H1 (cell line): ENCODE data around the gene MGMT. TPM values are rescaled to one million over a fixed set of nuclear protein-coding genes. Genes with fewer than 3 reads are reported as not detected.
A peak's percentile ranks its signal among the peaks of the same experiment; 100 is the strongest.

Source experiments
- CTCF ChIA-PET: fragments of 300-600 bp; sonication (Branson Sonifier 250); formaldehyde crosslinking; loops from one replicate; lab custom pipeline; 2021; ENCODE audit not compliant: partially characterized antibody; lab: Charles Lee
- POLR2A ChIA-PET: fragments of 300-600 bp; sonication (Branson Sonifier 250); formaldehyde crosslinking; loops from one replicate; lab custom pipeline; 2021; ENCODE audit warnings: inconsistent platforms; ENCODE audit not compliant: partially characterized antibody; lab: Charles Lee
- DNase-seq, 2 experiments: peaks; one replicate each; pipeline versions ENCODE4 v3.0.0 to v3.0.0-alpha.2; 2010 to 2022; ENCODE audit warnings: low spot score in 2 of 2, low read depth in 1 of 2, mixed read lengths in 1 of 2
- FAIRE-seq: peaks from 2 replicates; lab custom pipeline; 2011; peaks lifted over from hg19 to GRCh38; lab: Jason Lieb, UNC
- H2AFZ ChIP-seq: 2 replicates; pipeline ENCODE4 v1.8.1; 2012; ENCODE audit warnings: low read length, inconsistent platforms
- H2AK5ac ChIP-seq: 2 replicates; pipeline ENCODE4 v1.6.1; 2013; ENCODE audit warnings: low read depth, low read length
- H2BK120ac ChIP-seq: replicated peaks from 2 replicates; pipeline ENCODE3; 2013; ENCODE audit warnings: low read depth, low read length, inconsistent platforms
- H2BK12ac ChIP-seq: 2 replicates; pipeline ENCODE4 v1.6.1; 2013; ENCODE audit warnings: low read depth, low read length
- H2BK15ac ChIP-seq: 2 replicates; pipeline ENCODE4 v1.6.1; 2013; ENCODE audit warnings: low read length
- H2BK20ac ChIP-seq: 2 replicates; pipeline ENCODE4 v1.6.1; 2013; ENCODE audit warnings: low read length
- H2BK5ac ChIP-seq: 2 replicates; pipeline ENCODE4 v1.6.1; 2013; ENCODE audit warnings: low read depth, low read length
- H3K14ac ChIP-seq: 2 replicates; pipeline ENCODE4 v1.6.1; 2013; ENCODE audit warnings: inconsistent platforms; ENCODE audit not compliant: insufficient read length
- H3K18ac ChIP-seq: 2 replicates; pipeline ENCODE4 v1.6.1; 2013; ENCODE audit warnings: low read length; ENCODE audit errors: extremely low read depth
- H3K23ac ChIP-seq: 2 replicates; pipeline ENCODE4 v1.6.1; 2013; ENCODE audit warnings: inconsistent platforms; ENCODE audit not compliant: insufficient read length
- H3K23me2 ChIP-seq: 2 replicates; pipeline ENCODE4 v1.6.1; 2013; ENCODE audit warnings: low read depth, low read length
- H3K27ac ChIP-seq: 2 replicates; pipeline ENCODE4 v1.6.1; 2011; ENCODE audit warnings: low read depth, low read length, inconsistent platforms
- H3K27me3 ChIP-seq, 4 experiments: replicated peaks in 1 of 4; 1 replicate in 1 of 4; 2 replicates in 3 of 4; pipeline versions ENCODE4 v1.6.1 to v1.8.1; 2011 to 2013; ENCODE audit warnings: low read length in 3 of 4, mild to moderate bottlenecking in 3 of 4, inconsistent platforms in 2 of 4, mixed read lengths in 2 of 4, moderate library complexity in 1 of 4; ENCODE audit not compliant: control insufficient read depth in 3 of 4, insufficient read depth in 3 of 4; ENCODE audit errors: extremely low read depth in 1 of 4
- H3K36me3 ChIP-seq, 4 experiments: 2 replicates each; pipeline versions ENCODE4 v1.6.1 to v1.8.1; 2011 to 2013; ENCODE audit warnings: mild to moderate bottlenecking in 4 of 4, low read length in 3 of 4, moderate library complexity in 2 of 4, control low read depth in 1 of 4, inconsistent platforms in 1 of 4; ENCODE audit not compliant: insufficient read depth in 4 of 4, control insufficient read depth in 2 of 4
- H3K4ac ChIP-seq: replicated peaks from 2 replicates; pipeline ENCODE3; 2013; ENCODE audit warnings: low read length, low read depth, mixed read lengths, inconsistent platforms; ENCODE audit not compliant: insufficient read length
- H3K4me1 ChIP-seq, 4 experiments: replicated peaks in 1 of 4; 1 replicate in 1 of 4; 2 replicates in 3 of 4; pipeline versions ENCODE4 v1.6.1 to v1.8.1; 2011 to 2013; ENCODE audit warnings: low read length in 3 of 4, inconsistent platforms in 2 of 4, mixed read lengths in 1 of 4; ENCODE audit not compliant: insufficient read depth in 4 of 4, control insufficient read depth in 3 of 4
- H3K4me2 ChIP-seq, 2 experiments: 2 replicates each; pipeline versions ENCODE4 v1.6.1 to v1.8.1; 2011 to 2013; ENCODE audit warnings: low read depth in 2 of 2, low read length in 2 of 2, control low read depth in 1 of 2, inconsistent platforms in 1 of 2, mild to moderate bottlenecking in 1 of 2; ENCODE audit not compliant: insufficient read depth in 1 of 2
- H3K4me3 ChIP-seq, 4 experiments: fragments of 200-600, 300-600 bp in 1 of 4; sonication (generic), shearing (Covaris generic), sonication (Bioruptor Twin) in 1 of 4; 2 replicates each; pipeline versions ENCODE4 v1.5.1 to v1.8.1; 2011 to 2016; ENCODE audit warnings: low read length in 4 of 4, low read depth in 3 of 4, control low read depth in 2 of 4, inconsistent platforms in 2 of 4, mild to moderate bottlenecking in 2 of 4, mixed read lengths in 1 of 4, moderate library complexity in 1 of 4; ENCODE audit not compliant: insufficient read depth in 2 of 4; ENCODE audit errors: extremely low read depth in 1 of 4
- H3K56ac ChIP-seq: replicated peaks from 2 replicates; pipeline ENCODE3; 2013; ENCODE audit warnings: low read depth, mild to moderate bottlenecking, mixed read lengths, low read length, inconsistent platforms; ENCODE audit not compliant: insufficient read length
- H3K79me1 ChIP-seq: 2 replicates; pipeline ENCODE4 v1.6.1; 2013; ENCODE audit warnings: low read depth, low read length, control low read depth
- H3K79me2 ChIP-seq, 2 experiments: 2 replicates each; pipeline versions ENCODE4 v1.6.1 to v1.8.1; 2012 to 2013; ENCODE audit warnings: low read length in 2 of 2, mild to moderate bottlenecking in 2 of 2, inconsistent platforms in 1 of 2; ENCODE audit not compliant: insufficient read depth in 2 of 2, control insufficient read depth in 1 of 2
- H3K9ac ChIP-seq, 4 experiments: replicated peaks in 1 of 4; 1 replicate in 1 of 4; 2 replicates in 3 of 4; pipeline versions ENCODE4 v1.6.1 to v1.8.1; 2011 to 2013; ENCODE audit warnings: low read depth in 3 of 4, low read length in 3 of 4, control low read depth in 2 of 4, mild to moderate bottlenecking in 2 of 4, moderate library complexity in 2 of 4, inconsistent platforms in 1 of 4; ENCODE audit errors: extremely low read depth in 1 of 4
- H3K9me3 ChIP-seq, 2 experiments: 2 replicates each; pipeline versions ENCODE4 v1.6.1 to v1.8.1; 2012 to 2013; ENCODE audit warnings: mild to moderate bottlenecking in 2 of 2, moderate library complexity in 2 of 2, control low read depth in 1 of 2, inconsistent platforms in 1 of 2, low read depth in 1 of 2, low read length in 1 of 2, mixed read lengths in 1 of 2; ENCODE audit not compliant: insufficient read depth in 2 of 2
- H4K20me1 ChIP-seq, 2 experiments: replicated peaks in 1 of 2; 2 replicates each; pipeline versions ENCODE3 to v1.8.1; 2011 to 2013; ENCODE audit warnings: inconsistent platforms in 2 of 2, low read length in 2 of 2, mild to moderate bottlenecking in 1 of 2; ENCODE audit not compliant: insufficient read depth in 2 of 2, control insufficient read depth in 1 of 2
- H4K5ac ChIP-seq: 2 replicates; pipeline ENCODE4 v1.6.1; 2013; ENCODE audit warnings: low read length, low read depth, mixed read lengths, inconsistent platforms; ENCODE audit not compliant: insufficient read length
- H4K8ac ChIP-seq: 2 replicates; pipeline ENCODE4 v1.8.0; 2013; ENCODE audit warnings: mild to moderate bottlenecking, moderate library complexity, low read length, inconsistent platforms; ENCODE audit not compliant: insufficient read depth; ENCODE audit errors: extremely low read depth
- H4K91ac ChIP-seq: replicated peaks from 2 replicates; pipeline ENCODE3; 2013; ENCODE audit warnings: low read length, mixed read lengths, inconsistent platforms; ENCODE audit not compliant: insufficient read length
- ASH2L ChIP-seq: fragments of 200-600, 300-600 bp; sonication (generic); IDR thresholded peaks from one replicate; pipeline ENCODE4 v1.7.1; 2017; ENCODE audit warnings: low read length
- ATF2 ChIP-seq: IDR thresholded peaks from 2 replicates; pipeline ENCODE4 v1.6.1; 2012; ENCODE audit warnings: low read length, inconsistent platforms
- EZH2 ChIP-seq: fragments of 200-600 bp; sonication (generic); IDR thresholded peaks from 2 replicates; pipeline ENCODE4 v1.7.1; 2012; ENCODE audit warnings: low read depth, mild to moderate bottlenecking, moderate library complexity, low read length, inconsistent platforms; ENCODE audit not compliant: severe bottlenecking
- HDAC2 ChIP-seq, 2 experiments: fragments of 300-600 bp in 1 of 2; sonication (generic) in 1 of 2; IDR thresholded peaks; 2 replicates each; pipeline ENCODE4 v1.6.1; 2011 to 2012; ENCODE audit warnings: low read depth in 2 of 2, low read length in 2 of 2, mild to moderate bottlenecking in 2 of 2, moderate library complexity in 2 of 2, borderline replicate concordance in 1 of 2, inconsistent platforms in 1 of 2
- HDAC6 ChIP-seq: IDR thresholded peaks from one replicate; pipeline ENCODE4 v1.7.1; 2012; ENCODE audit warnings: low read depth, mild to moderate bottlenecking, inconsistent platforms, low read length, moderate library complexity
- MAFK ChIP-seq: IDR thresholded peaks from 2 replicates; pipeline ENCODE4 v1.6.1; 2012; ENCODE audit warnings: low read depth, mild to moderate bottlenecking, improper control_type of control experiment, low read length
- NANOG ChIP-seq: IDR thresholded peaks from 2 replicates; pipeline ENCODE4 v1.6.1; 2011; ENCODE audit warnings: low read length, low read depth, mild to moderate bottlenecking, inconsistent platforms; ENCODE audit not compliant: insufficient read depth, poor library complexity, severe bottlenecking
- NRF1 ChIP-seq: IDR thresholded peaks from 2 replicates; pipeline ENCODE4 v1.6.1; 2011; ENCODE audit warnings: mild to moderate bottlenecking, low read depth, low read length, improper control_type of control experiment
- SIN3A ChIP-seq, 2 experiments: IDR thresholded peaks in 1 of 2; conservative IDR thresholded peaks in 1 of 2; 2 replicates each; pipeline ENCODE4 v1.6.1; 2011 to 2012; ENCODE audit warnings: low read length in 2 of 2, improper control_type of control experiment in 1 of 2, low read depth in 1 of 2, mild to moderate bottlenecking in 1 of 2
- SIX5 ChIP-seq: IDR thresholded peaks from 2 replicates; pipeline ENCODE4 v1.6.1; 2011; ENCODE audit warnings: mild to moderate bottlenecking, low read depth, low read length
- SP4 ChIP-seq: IDR thresholded peaks from 2 replicates; pipeline ENCODE4 v1.6.1; 2012; ENCODE audit warnings: low read length, inconsistent platforms
- WGBS, 2 experiments: shearing (Covaris generic) in 1 of 2; methylation state at CpG; one replicate each; pipeline versions ENCODE4 v1.1.6 to v1.1.7; 2013 to 2015; ENCODE audit warnings: low lambda C conversion rate in 2 of 2, mixed read lengths in 2 of 2, inconsistent platforms in 1 of 2, low coverage in 1 of 2, missing lambda C conversion rate in 1 of 2; ENCODE audit not compliant: insufficient replicate concordance in 2 of 2, insufficient coverage in 1 of 2, insufficient read length in 1 of 2; ENCODE audit errors: extremely low coverage in 1 of 2, missing lambda C conversion rate in 1 of 2; 5-methylcytosine and 5-hydroxymethylcytosine counted together
- polyA plus RNA-seq, 7 experiments: library from polyadenylated mRNA; depleted of rRNA in 3 of 7; stranded (reverse) in 5 of 7; unstranded in 2 of 7; fragments of >200 nt in 5 of 7; fragments of 200-250 nt in 2 of 7; gene quantifications; 1 replicate in 5 of 7; 2 replicates in 1 of 7; 4 replicates in 1 of 7; pipeline versions ENCODE4 v1.2.1 to v1.2.3, GENCODE V29; 2011 to 2013; ENCODE audit warnings: missing spikeins in 2 of 7, mixed read lengths in 2 of 7
- total RNA-seq: library from RNA; stranded (reverse); fragmentation: NEBNext Ultra II Directional; extraction: Animal tissue kit (Norgen Biotek cat#: 25700); gene quantifications from 2 replicates; pipeline ENCODE4 v1.2.1, GENCODE V29; 2021

Gene MGMT
- total and polyA plus RNA-seq, 2 of the 8 experiments (the other 6 are each of a cell fraction or from before 2014, with no cell fraction given): 9.9 to 10.7 TPM

- Histone ChIP-seq H3K4me2 (no peak overlapping the region), H4K8ac (no peak overlapping the region), H3K4me1 (peaks cover 0 to 4% (median 1%) of the 10 kb centered on the region in 4 experiments; a peak in 4 of 7 replicates), H2AFZ (no peak overlapping the region), H3K9ac (no peak overlapping the region), H3K23me2 (no peaks in the 10 kb centered on the region), H2BK5ac (no peak overlapping the region), H2BK20ac (no peak overlapping the region), H2AK5ac (no peak overlapping the region), H4K20me1 (no peaks in the 10 kb centered on the region), H3K79me2 (no peaks in the 10 kb centered on the region), H3K4me3 (peak overlapping the region in 1 of 4 experiments; percentile 5; a peak in 1 of 8 replicates), H2BK120ac (no peak overlapping the region), H3K18ac (no peak overlapping the region), H3K56ac (no peak overlapping the region), H3K79me1 (no peaks in the 10 kb centered on the region), H3K36me3 (peaks cover 0 to 1% (median 0%) of the 10 kb centered on the region in 4 experiments; a peak in 2 of 8 replicates), H2BK12ac (no peak overlapping the region), H3K27ac (no peak overlapping the region), H3K14ac (no peak overlapping the region), H3K23ac (no peak overlapping the region), H3K9me3 (peaks cover 22 to 37% of the 10 kb centered on the region in 2 experiments), H2BK15ac (no peak overlapping the region), H4K91ac (no peak overlapping the region), H4K5ac (no peak overlapping the region), H3K4ac (no peak overlapping the region), H3K27me3 (no peaks in the 10 kb centered on the region)
- FAIRE-seq (no peak), DNase-seq (no peak)
- CTCF ChIA-PET: no interaction called here
- TF ChIP-seq ASH2L (no peak), HDAC2 (IDR thresholded peaks at IDR 0.05; ENCODE audit: borderline replicate concordance in 1 of 2, low read depth in 2 of 2, low read length in 2 of 2) (no peak), EZH2 (no peak), NANOG (no peak), SP4 (no peak), MAFK (no peak), SIN3A (conservative IDR thresholded peaks at IDR 0.05 in 1 of 2, IDR thresholded peaks at IDR 0.05 in 1 of 2; ENCODE audit: low read depth in 1 of 2, low read length in 2 of 2) (no peak), NRF1 (no peak), HDAC6 (no peak), ATF2 (no peak), SIX5 (no peak)
- WGBS, 2 experiments: 90% methylated on average over 6 of the region's 6 CpGs; no CpG with 5 or more reads in 1 of the 2 experiments
- POLR2A ChIA-PET: no interaction called here
Observed at GRCh38 chr10:129495256-129495655, 28.2 kb downstream of the MGMT start.
